ENCODE results near the gene RARRES1. TPM values are rescaled to one million over a fixed set of nuclear protein-coding genes. Genes with fewer than 3 reads are reported as not detected.

Gene RARRES1
- total and polyA plus RNA-seq, 2 experiments from 2014 or later: 0.10 to 0.82 TPM

- Histone ChIP-seq H3K4me2 (peak overlapping the region; percentile 83), H3F3A (replicated peaks; ENCODE audit: low read depth) (no peaks in the 10 kb centered on the region)
- H3K4me1 Mint-ChIP-seq: peaks cover 12% of the 10 kb centered on the region; the same call in 2 of the 3 replicates
Observed at GRCh38 chr3:158671821-158672214, 60.4 kb downstream of the RARRES1 start.

More at GRCh38 chr3:158671821-158672214, 60.4 kb downstream of the RARRES1 start:
- Histone ChIP-seq H4K20me1 (replicated peaks; ENCODE audit: insufficient read depth) (no peaks in the 10 kb centered on the region; the same call in 1 of the 2 replicates), H3K79me2 (replicated peaks; ENCODE audit: insufficient read depth) (no peaks in the 10 kb centered on the region), H3K9me2 (ENCODE audit: insufficient read depth) (no peaks in the 10 kb centered on the region), H3K27me3 (ENCODE audit: insufficient read depth) (no peaks in the 10 kb centered on the region), H3K27ac (ENCODE audit: low read depth) (peak overlapping the region; percentile 88), H3K4me1 (ENCODE audit: insufficient read depth) (peaks cover 11% of the 10 kb centered on the region), H3K36me3 (ENCODE audit: insufficient read depth) (no peaks in the 10 kb centered on the region; the same call in 1 of the 2 replicates), H3K4me3 (peak overlapping the region; percentile 77), H2AFZ (peak overlapping the region; percentile 87; the same call in 1 of the 2 replicates)
- Mint-ChIP-seq H3K27ac (peak overlapping the region; percentile 51), H3K9me3 (no peaks in the 10 kb centered on the region), H3K4me3 (peak overlapping the region; percentile 74), H3K27me3 (ENCODE audit: insufficient read depth, low read depth, poor library complexity) (peaks cover 4% of the 10 kb centered on the region), H3K36me3 (ENCODE audit: low read depth) (peaks cover 3% of the 10 kb centered on the region; the same call in 2 of the 3 replicates)
- DNase-seq (ENCODE audit: low spot score): peak; percentile 21
- no peak for TF ChIP-seq CREB1 (CRISPR knock-in tag; IDR thresholded peaks at IDR 0.05; ENCODE audit: low read depth)
- TF ChIP-seq ZNF462 (CRISPR knock-in tag; IDR thresholded peaks at IDR 0.05): no peak
- TF ChIP-seq JUNB (IDR thresholded peaks at IDR 0.05; ENCODE audit: unreplicated experiment): no peak
- TF ChIP-seq POLR2AphosphoS5 (IDR thresholded peaks at IDR 0.05; ENCODE audit: low read depth): no peak
- TF ChIP-seq EZH2phosphoT487 (IDR thresholded peaks at IDR 0.05; ENCODE audit: unreplicated experiment): no peak
- no peak for TF ChIP-seq STAT1 (IDR thresholded peaks at IDR 0.05; ENCODE audit: unreplicated experiment)
- no peak for TF ChIP-seq EZH2 (IDR thresholded peaks at IDR 0.05; ENCODE audit: low read depth, unreplicated experiment)
- ATAC-seq: no peak; the same call in 2 of the 3 replicates

All from GM23338 (cell line).